Esophagus mucosa (tissue), 1 donor: ENCODE results near the gene WASF3. TPM values are rescaled to one million over a fixed set of nuclear protein-coding genes. Genes with fewer than 3 reads are reported as not detected.
"Not testable (repeated sequence)": the region's sequence is repeated elsewhere in the genome, so short reads cannot be mapped to it uniquely, and the experiment has no call there.

Experiments
- ATAC-seq: fragments of 200-7000 bp; cut with Tn5 transposase; one replicate; pipeline ENCODE4 v1.9.1; 2020
- total RNA-seq: library from RNA; stranded (reverse); gene quantifications from one replicate; pipeline ENCODE4 v1.2.4, GENCODE V29; 2023
- donor health status: DM: yes; HTN: yes; CAD: no.

Gene WASF3
- total RNA-seq, 1 donor from 2014 or later = 2.0 TPM

- ATAC-seq = no peak
These were observed 162.0 kb downstream of the WASF3 start for GRCh38 chr13:26719356-26719945.

- ATAC-seq = no peak
These were observed 164.0 kb downstream of the WASF3 start for GRCh38 chr13:26721251-26722121.

GRCh38 chr13:26722321-26722720 is 164.8 kb downstream of the WASF3 start:
- no peak for ATAC-seq

- ATAC-seq = not testable (repeated sequence)
These were observed 166.1 kb downstream of the WASF3 start for GRCh38 chr13:26723620-26724019.

- ATAC-seq = no peak
These were observed 169.2 kb downstream of the WASF3 start for GRCh38 chr13:26726684-26727083.

- no peak for ATAC-seq
These were observed 169.6 kb downstream of the WASF3 start for GRCh38 chr13:26727122-26727521.

GRCh38 chr13:26727633-26728032 is 170.2 kb downstream of the WASF3 start:
- ATAC-seq = peak; percentile 81

- no peak for ATAC-seq
These were observed 178.2 kb downstream of the WASF3 start for GRCh38 chr13:26735677-26736076.

Other genes with a start within 250 kb of the WASF3 start
- 0.16 TPM for gene GPR12, start 203.1 kb downstream of the WASF3 start, total RNA-seq